Caco-2 (cell line): ENCODE measurements around the gene DDIAS. TPM values are rescaled to one million over a fixed set of nuclear protein-coding genes. Genes with fewer than 3 reads are reported as not detected.

Experiments used
- BruUV-seq: library from RNA; stranded (reverse); fragments of 400-500 nt; replicated peaks from 2 replicates; lab custom pipeline; 2021; lab: Mats Ljungman, UMichigan
- CTCF ChIA-PET: fragments of 300-600 bp; sonication (Branson Sonifier 250); formaldehyde crosslinking; loops from one replicate; lab custom pipeline; 2022; ENCODE audit warnings: antibody characterized with exemption; lab: Charles Lee
- POLR2A ChIA-PET: fragments of 300-600 bp; sonication (Branson Sonifier 250); formaldehyde crosslinking; loops from one replicate; lab custom pipeline; 2022; ENCODE audit warnings: antibody characterized with exemption; lab: Charles Lee
- DNase-seq, 2 experiments: peaks; one replicate each; pipeline versions ENCODE4 v3.0.0 to v3.0.0-alpha.2; 2020 to 2022
- H3K27me3 ChIP-seq: replicated peaks from 2 replicates; pipeline ENCODE4 v1.6.0; 2011; ENCODE audit warnings: low read length; ENCODE audit not compliant: control insufficient read depth, insufficient read depth
- H3K36me3 ChIP-seq: 2 replicates; pipeline ENCODE4 v1.5.1; 2011; ENCODE audit warnings: low read length; ENCODE audit not compliant: control insufficient read depth, insufficient read depth
- H3K4me1 ChIP-seq: fragments of 250-450 bp; sonication (Bioruptor Pico); 2 replicates; pipeline ENCODE4 v1.5.1; 2020; ENCODE audit warnings: mild to moderate bottlenecking
- H3K4me3 ChIP-seq: 2 replicates; pipeline ENCODE4 v1.5.1; 2011; ENCODE audit warnings: low read depth, mild to moderate bottlenecking, control low read depth, low read length
- H3K9me3 ChIP-seq: fragments of 250-450 bp; sonication (Bioruptor Pico); 2 replicates; pipeline ENCODE4 v1.5.1; 2020; ENCODE audit warnings: mild to moderate bottlenecking, moderate library complexity
- H3K27ac Mint-ChIP-seq: one replicate; pipeline ENCODE4 v1.8.0; 2022; ENCODE audit warnings: mixed read lengths; ENCODE audit not compliant: unreplicated experiment
- H3K27me3 Mint-ChIP-seq: one replicate; pipeline ENCODE4 v1.8.0; 2022; ENCODE audit warnings: mixed read lengths; ENCODE audit not compliant: insufficient read depth, unreplicated experiment
- H3K36me3 Mint-ChIP-seq: one replicate; pipeline ENCODE4 v1.8.0; 2022; ENCODE audit warnings: mild to moderate bottlenecking, mixed read lengths; ENCODE audit not compliant: insufficient read depth, unreplicated experiment
- H3K4me1 Mint-ChIP-seq: one replicate; pipeline ENCODE4 v1.8.0; 2022; ENCODE audit warnings: low read depth, mixed read lengths; ENCODE audit not compliant: unreplicated experiment
- H3K4me3 Mint-ChIP-seq: one replicate; pipeline ENCODE4 v1.8.0; 2022; ENCODE audit warnings: mild to moderate bottlenecking, moderate library complexity, mixed read lengths; ENCODE audit not compliant: unreplicated experiment
- H3K9me3 Mint-ChIP-seq: one replicate; pipeline ENCODE4 v1.8.0; 2022; ENCODE audit warnings: mixed read lengths; ENCODE audit not compliant: unreplicated experiment
- CTCF ChIP-seq, 2 experiments: fragments of 200-600 bp in 1 of 2; IDR thresholded peaks; 1 replicate in 1 of 2; 2 replicates in 1 of 2; pipeline versions ENCODE4 v1.5.1 to v1.8.0; 2011 to 2022; ENCODE audit warnings: antibody characterized with exemption in 1 of 2, control low read depth in 1 of 2, inconsistent platforms in 1 of 2, low read depth in 1 of 2, low read length in 1 of 2, mild to moderate bottlenecking in 1 of 2, moderate library complexity in 1 of 2; ENCODE audit not compliant: insufficient read depth in 1 of 2, severe bottlenecking in 1 of 2, unreplicated experiment in 1 of 2
- intact Hi-C: fragments of 100-400 bp; cut with micrococcal nuclease; formaldehyde crosslinking; loops from one replicate; pipeline ENCODE4 v1.10.0; 2022; ENCODE audit not compliant: unreplicated experiment
- total RNA-seq: library from RNA; stranded (reverse); gene quantifications from 2 replicates; pipeline ENCODE4 v1.2.3, GENCODE V29; 2022

Gene DDIAS
- total RNA-seq, 1 experiment from 2014 or later, result 22.0 TPM

- peaks cover 28% of the 10 kb centered on the region for H3K4me1 Mint-ChIP-seq
- Histone ChIP-seq H3K9me3 (no peaks in the 10 kb centered on the region), H3K4me1 (0 out of 2 replicates have a peak, but pooled peaks cover 4% of the 10 kb centered on the region), H3K27me3 (no peaks in the 10 kb centered on the region), H3K36me3 (no peaks in the 10 kb centered on the region), H3K4me3 (no peak overlapping the region)
- ChIA-PET POLR2A (no interaction called here), CTCF (no interaction called here)
- intact Hi-C loops, result no loop called here
- no peak for DNase-seq
- H3K9me3 Mint-ChIP-seq, result no peaks in the 10 kb centered on the region
- no peak overlapping the region for H3K27ac Mint-ChIP-seq
- no peak for TF ChIP-seq CTCF (IDR thresholded peaks at IDR 0.05; ENCODE audit: insufficient read depth in 1 of 2, low read depth in 1 of 2, low read length in 1 of 2, severe bottlenecking in 1 of 2, unreplicated experiment in 1 of 2)
- BruUV-seq, result no TSS peak
- H3K4me3 Mint-ChIP-seq, result no peak overlapping the region
- peaks cover 10% of the 10 kb centered on the region for H3K36me3 Mint-ChIP-seq
- no peaks in the 10 kb centered on the region for H3K27me3 Mint-ChIP-seq
Observed at GRCh38 chr11:82896183-82896582, 5.4 kb upstream of the DDIAS start.

GRCh38 chr11:82898241-82898640 lies 3.3 kb upstream of the DDIAS start:
- TF ChIP-seq CTCF (IDR thresholded peaks at IDR 0.05; ENCODE audit: insufficient read depth in 1 of 2, low read depth in 1 of 2, low read length in 1 of 2, severe bottlenecking in 1 of 2, unreplicated experiment in 1 of 2), result no peak
- Mint-ChIP-seq H3K4me1 (peaks cover 39% of the 10 kb centered on the region), H3K9me3 (no peaks in the 10 kb centered on the region), H3K27me3 (no peaks in the 10 kb centered on the region), H3K4me3 (no peak overlapping the region), H3K36me3 (peaks cover 23% of the 10 kb centered on the region), H3K27ac (no peak overlapping the region)
- peaks cover 4% of the 10 kb centered on the region; the same call in 1 of the 2 replicates for H3K4me1 ChIP-seq
- BruUV-seq, result no TSS peak
- CTCF ChIA-PET, result no interaction called here
- no peaks in the 10 kb centered on the region for H3K9me3 ChIP-seq
- intact Hi-C loops, result no loop called here
- no peak for DNase-seq
- no peaks in the 10 kb centered on the region for H3K27me3 ChIP-seq
- no peak overlapping the region for H3K4me3 ChIP-seq
- no peaks in the 10 kb centered on the region for H3K36me3 ChIP-seq
- POLR2A ChIA-PET, result no interaction called here

GRCh38 chr11:82899186-82899820 lies 2.2 kb upstream of the DDIAS start:
- TSS peak; percentile 43 for BruUV-seq
- TF ChIP-seq CTCF (IDR thresholded peaks at IDR 0.05; ENCODE audit: insufficient read depth in 1 of 2, low read depth in 1 of 2, low read length in 1 of 2, severe bottlenecking in 1 of 2, unreplicated experiment in 1 of 2), result no peak
- ChIA-PET POLR2A (no interaction called here), CTCF (interaction anchor here (3.6 kb wide), 1 partner anchor 31 kb away, joined by 68 read pairs; no protein-coding TSS in a partner anchor)
- Histone ChIP-seq H3K27me3 (no peaks in the 10 kb centered on the region), H3K4me3 (peak overlapping the region; percentile 63), H3K4me1 (peaks cover 4% of the 10 kb centered on the region; the same call in 1 of the 2 replicates), H3K36me3 (no peaks in the 10 kb centered on the region), H3K9me3 (no peaks in the 10 kb centered on the region)
- Mint-ChIP-seq H3K36me3 (peaks cover 23% of the 10 kb centered on the region), H3K4me3 (peak overlapping the region; percentile 93), H3K9me3 (no peaks in the 10 kb centered on the region), H3K27me3 (no peaks in the 10 kb centered on the region), H3K4me1 (peaks cover 44% of the 10 kb centered on the region), H3K27ac (peak overlapping the region; percentile 95)
- intact Hi-C loops, result no loop called here
- DNase-seq, result no peak
